GM12892 (cell line): ENCODE measurements around the gene TRRAP.

Experiments
- POLR2A ChIP-seq: IDR thresholded peaks from 2 replicates; pipeline ENCODE4 v1.6.1; 2011; ENCODE audit warnings: low read depth, low read length, control low read depth
- POLR2AphosphoS5 ChIP-seq: IDR thresholded peaks from 2 replicates; pipeline ENCODE4 v1.6.1; 2011; ENCODE audit warnings: low read depth, low read length, control low read depth
- TAF1 ChIP-seq: IDR thresholded peaks from 2 replicates; pipeline ENCODE4 v1.6.1; 2011; ENCODE audit warnings: low read depth, mild to moderate bottlenecking, control low read depth, low read length, borderline replicate concordance

DNA sequence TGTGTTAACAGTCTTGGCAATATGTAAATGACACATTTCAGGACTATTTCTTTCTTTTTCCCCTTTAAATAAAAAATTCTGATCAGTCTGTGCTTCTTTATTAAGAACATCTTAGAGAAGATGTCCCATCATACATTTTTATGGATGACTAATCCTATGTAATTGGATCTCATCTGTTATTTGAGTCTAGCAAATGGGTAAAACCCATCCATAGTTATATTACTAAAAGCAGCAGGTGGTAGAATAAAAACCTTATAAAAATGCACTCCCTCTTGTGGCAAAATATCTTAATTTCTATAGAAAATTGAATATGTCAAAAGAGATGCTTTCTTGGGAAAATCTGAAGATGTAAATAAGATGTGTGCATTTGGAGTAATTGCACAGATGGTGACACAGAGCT is 35.3 kb downstream of the TRRAP start:
- TF ChIP-seq POLR2AphosphoS5 = no peak
- TF ChIP-seq TAF1 = no peak
- TF ChIP-seq POLR2A = no peak
